ENCODE measurements around the gene LINGO1. TPM values are rescaled to one million over a fixed set of nuclear protein-coding genes. Genes with fewer than 3 reads are reported as not detected.

LINGO1 gene
- total RNA-seq, 6 experiments from 2014 or later: 0.09 to 0.11 TPM; not detected in 4

DNA sequence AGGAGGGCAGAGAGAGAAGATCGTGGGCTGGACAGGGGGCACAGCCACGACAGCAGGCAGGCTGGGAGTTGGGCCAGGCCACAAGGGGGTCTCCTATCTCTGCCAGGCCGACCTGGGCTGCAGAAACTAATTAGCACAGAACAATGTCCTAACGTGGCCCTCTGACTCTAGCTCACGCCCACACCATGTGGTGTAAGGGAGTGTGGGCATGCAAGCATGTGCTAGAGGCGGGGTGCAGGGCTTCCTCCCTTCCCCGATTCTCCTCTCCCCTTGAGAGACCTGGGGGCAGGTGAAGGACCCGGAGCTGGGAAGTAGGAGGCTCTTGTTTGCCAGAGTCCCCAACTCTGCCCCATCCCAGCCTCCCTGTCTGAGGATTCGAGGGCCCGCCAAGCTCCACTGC is 65.5 kb downstream of the LINGO1 start:
- H3K4me1 Mint-ChIP-seq (ENCODE audit: low read depth): peaks cover 13% of the 10 kb centered on the region
- no peaks in the 10 kb centered on the region for H3K36me3 Mint-ChIP-seq (ENCODE audit: low read depth)
- no peak for TF ChIP-seq CTCF (IDR thresholded peaks at IDR 0.05)
- DNase-seq: no peak
- no peak overlapping the region for H3K27ac Mint-ChIP-seq
- H3K4me3 Mint-ChIP-seq: no peak overlapping the region
- peaks cover 34% of the 10 kb centered on the region for H3K27me3 Mint-ChIP-seq (ENCODE audit: insufficient read depth)
- no peaks in the 10 kb centered on the region; the same call in 1 of the 2 replicates for H3K9me3 Mint-ChIP-seq

DNA sequence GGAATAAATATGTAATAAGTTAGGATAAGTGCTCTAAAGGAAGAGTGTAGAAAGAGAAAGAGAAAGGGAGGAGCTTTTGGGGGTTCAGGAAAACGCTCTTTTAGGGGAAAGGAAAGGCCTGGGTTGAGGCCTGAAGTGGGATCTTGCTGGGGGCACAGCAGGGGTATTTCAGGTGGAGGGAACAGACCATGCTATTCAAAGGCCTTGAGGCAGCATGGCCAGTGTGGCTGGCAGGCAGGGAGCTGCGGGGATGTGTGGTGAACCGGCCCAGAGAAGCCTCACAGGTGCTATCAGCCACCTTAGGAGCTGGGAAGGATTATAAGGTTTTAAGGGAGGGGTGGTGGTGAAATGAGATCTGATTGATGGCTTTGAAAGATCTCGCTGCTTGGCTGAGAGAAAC is 66.6 kb downstream of the LINGO1 start:
- H3K4me3 Mint-ChIP-seq: no peak overlapping the region
- no peaks in the 10 kb centered on the region for H3K36me3 Mint-ChIP-seq (ENCODE audit: low read depth)
- H3K9me3 Mint-ChIP-seq: no peaks in the 10 kb centered on the region; the same call in 1 of the 2 replicates
- no peak for TF ChIP-seq CTCF (IDR thresholded peaks at IDR 0.05)
- peaks cover 31% of the 10 kb centered on the region for H3K27me3 Mint-ChIP-seq (ENCODE audit: insufficient read depth)
- no peak for DNase-seq
- no peak overlapping the region for H3K27ac Mint-ChIP-seq
- peaks cover 13% of the 10 kb centered on the region for H3K4me1 Mint-ChIP-seq (ENCODE audit: low read depth)

- peaks cover 13% of the 10 kb centered on the region for H3K4me1 Mint-ChIP-seq (ENCODE audit: low read depth)
- no peak for TF ChIP-seq CTCF (IDR thresholded peaks at IDR 0.05)
- DNase-seq: no peak
- H3K4me3 Mint-ChIP-seq: no peak overlapping the region
- H3K36me3 Mint-ChIP-seq (ENCODE audit: low read depth): no peaks in the 10 kb centered on the region
- no peak overlapping the region for H3K27ac Mint-ChIP-seq
- no peaks in the 10 kb centered on the region; the same call in 1 of the 2 replicates for H3K9me3 Mint-ChIP-seq
- H3K27me3 Mint-ChIP-seq (ENCODE audit: insufficient read depth): peaks cover 28% of the 10 kb centered on the region
These were observed 67.3 kb downstream of the LINGO1 start for GRCh38 chr15:77565378-77565915.

DNA sequence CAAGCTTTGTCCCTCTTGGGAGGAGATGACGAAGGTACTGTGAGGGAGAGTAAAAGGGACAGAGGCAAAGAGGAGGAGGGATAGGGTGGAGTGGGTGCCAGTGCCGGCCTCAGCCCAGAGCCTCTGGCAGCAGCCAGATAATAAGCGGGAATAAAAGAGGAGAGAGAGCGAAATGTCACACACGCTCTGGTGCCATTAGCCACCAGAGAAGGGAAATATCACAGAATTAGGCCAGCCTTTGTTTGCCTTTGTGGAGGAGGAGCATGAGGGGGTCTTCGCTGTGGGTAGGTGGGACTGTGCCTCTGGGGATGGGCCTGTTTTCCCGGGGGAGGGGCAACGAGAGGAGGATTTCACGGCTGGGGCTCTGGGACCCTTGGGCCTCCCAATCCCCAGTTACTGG is 67.8 kb downstream of the LINGO1 start:
- H3K27me3 Mint-ChIP-seq (ENCODE audit: insufficient read depth): peaks cover 28% of the 10 kb centered on the region
- no peak overlapping the region for H3K27ac Mint-ChIP-seq
- no peaks in the 10 kb centered on the region for H3K36me3 Mint-ChIP-seq (ENCODE audit: low read depth)
- H3K9me3 Mint-ChIP-seq: no peaks in the 10 kb centered on the region; the same call in 1 of the 2 replicates
- no peak overlapping the region for H3K4me3 Mint-ChIP-seq
- DNase-seq: no peak
- H3K4me1 Mint-ChIP-seq (ENCODE audit: low read depth): peaks cover 12% of the 10 kb centered on the region
- TF ChIP-seq CTCF (IDR thresholded peaks at IDR 0.05): no peak

DNA sequence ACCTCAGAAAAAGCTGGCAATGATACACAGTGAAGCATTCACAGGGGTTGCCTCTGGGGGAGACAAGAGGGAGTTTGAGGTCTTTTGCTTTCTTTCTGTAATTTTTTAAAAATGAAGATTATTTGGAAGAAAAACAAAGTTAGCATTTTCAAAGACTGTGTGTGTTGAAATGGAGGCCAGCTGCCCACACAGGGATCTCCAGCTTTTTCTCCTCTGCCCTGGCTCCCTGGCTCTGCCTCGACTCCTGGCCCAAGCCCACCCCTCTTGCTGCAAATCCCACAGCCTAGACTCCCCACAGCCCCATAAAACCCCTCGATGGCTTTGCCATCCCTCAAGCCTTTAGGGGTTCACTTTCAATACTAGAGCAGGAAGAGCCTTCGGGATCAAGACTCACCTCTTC is 68.4 kb downstream of the LINGO1 start:
- TF ChIP-seq CTCF (IDR thresholded peaks at IDR 0.05): no peak
- Mint-ChIP-seq H3K4me1 (ENCODE audit: low read depth) (peaks cover 6% of the 10 kb centered on the region), H3K9me3 (no peaks in the 10 kb centered on the region; the same call in 1 of the 2 replicates), H3K36me3 (ENCODE audit: low read depth) (no peaks in the 10 kb centered on the region), H3K4me3 (no peak overlapping the region), H3K27me3 (ENCODE audit: insufficient read depth) (peaks cover 28% of the 10 kb centered on the region), H3K27ac (no peak overlapping the region)
- no peak for DNase-seq
